Measurements from ENCODE around the gene PAX9.

Gene PAX9

GRCh38 chr14:36702474-36702873 is 40.8 kb downstream of the PAX9 start:
- no peak for DNase-seq (ENCODE audit: low read depth, low spot score)
- ChIA-PET POLR2A (no interaction called here), CTCF (interaction anchor here (1.6 kb wide), 1 partner anchor 47 kb away, joined by 3 read pairs; no protein-coding TSS in a partner anchor)
- TF ChIP-seq CTCF (IDR thresholded peaks at IDR 0.05; ENCODE audit: insufficient read depth, low read length, missing control alignments) = no peak
- H3K4me3 ChIP-seq (ENCODE audit: low read depth, low read length) = no peak overlapping the region

GRCh38 chr14:36707570-36707969 is 45.9 kb downstream of the PAX9 start:
- no peak for DNase-seq (ENCODE audit: low read depth, low spot score)
- ChIA-PET CTCF (no interaction called here), POLR2A (no interaction called here)
- no peak overlapping the region for H3K4me3 ChIP-seq (ENCODE audit: low read depth, low read length)
- no peak for TF ChIP-seq CTCF (IDR thresholded peaks at IDR 0.05; ENCODE audit: insufficient read depth, low read length, missing control alignments)

GRCh38 chr14:36713960-36714703 is 52.5 kb downstream of the PAX9 start:
- TF ChIP-seq CTCF (IDR thresholded peaks at IDR 0.05; ENCODE audit: insufficient read depth, low read length, missing control alignments) = no peak
- H3K4me3 ChIP-seq (ENCODE audit: low read depth, low read length) = no peak overlapping the region
- DNase-seq (ENCODE audit: low read depth, low spot score) = no peak
- CTCF ChIA-PET = no interaction called here
- POLR2A ChIA-PET = no interaction called here

- DNase-seq (ENCODE audit: low read depth, low spot score) = no peak
- ChIA-PET POLR2A (no interaction called here), CTCF (no interaction called here)
- H3K4me3 ChIP-seq (ENCODE audit: low read depth, low read length) = no peak overlapping the region
- TF ChIP-seq CTCF (IDR thresholded peaks at IDR 0.05; ENCODE audit: insufficient read depth, low read length, missing control alignments) = no peak
These were observed 55.0 kb downstream of the PAX9 start for GRCh38 chr14:36716614-36717184.

- DNase-seq (ENCODE audit: low read depth, low spot score) = no peak
- ChIA-PET POLR2A (no interaction called here), CTCF (no interaction called here)
- TF ChIP-seq CTCF (IDR thresholded peaks at IDR 0.05; ENCODE audit: insufficient read depth, low read length, missing control alignments) = no peak
- no peak overlapping the region for H3K4me3 ChIP-seq (ENCODE audit: low read depth, low read length)
These were observed 55.7 kb downstream of the PAX9 start for GRCh38 chr14:36717363-36717762.

- CTCF ChIA-PET = interaction anchor here (0.8 kb wide), 1 partner anchor 432 kb away, joined by 3 read pairs; no protein-coding TSS in a partner anchor
- DNase-seq (ENCODE audit: low read depth, low spot score) = no peak
- POLR2A ChIA-PET = no interaction called here
- no peak for TF ChIP-seq CTCF (IDR thresholded peaks at IDR 0.05; ENCODE audit: insufficient read depth, low read length, missing control alignments)
- H3K4me3 ChIP-seq (ENCODE audit: low read depth, low read length) = no peak overlapping the region
These were observed 56.6 kb downstream of the PAX9 start for GRCh38 chr14:36718216-36718615.
